Esophagus mucosa (tissue), 1 donor: Measurements from ENCODE around the gene CRYGA. TPM values are rescaled to one million over a fixed set of nuclear protein-coding genes. Genes with fewer than 3 reads are reported as not detected.
"Not testable (repeated sequence)": the region's sequence is repeated elsewhere in the genome, so short reads cannot be mapped to it uniquely, and the experiment has no call there.

Experiments
- ATAC-seq: fragments of 200-7000 bp; cut with Tn5 transposase; one replicate; pipeline ENCODE4 v1.9.1; 2020
- total RNA-seq: library from RNA; stranded (reverse); gene quantifications from one replicate; pipeline ENCODE4 v1.2.4, GENCODE V29; 2023
- donor health status: DM: yes; HTN: yes; CAD: no.

The CRYGA gene
- total RNA-seq, 1 donor from 2014 or later = not detected

- no peak for ATAC-seq
Measured at GRCh38 chr2:208164951-208165755, 1.8 kb upstream of the CRYGA start.

GRCh38 chr2:208156439-208156838 is 7.0 kb downstream of the CRYGA start:
- ATAC-seq = no peak

GRCh38 chr2:208153156-208153555 is 10.2 kb downstream of the CRYGA start:
- no peak for ATAC-seq

- ATAC-seq = no peak
Measured at GRCh38 chr2:208150956-208151355, 12.4 kb downstream of the CRYGA start.

GRCh38 chr2:208150094-208150493 is 13.3 kb downstream of the CRYGA start:
- ATAC-seq = no peak

GRCh38 chr2:208148803-208149202 is 14.6 kb downstream of the CRYGA start:
- no peak for ATAC-seq

GRCh38 chr2:208147759-208148158 is 15.6 kb downstream of the CRYGA start:
- no peak for ATAC-seq

GRCh38 chr2:208147008-208147407 is 16.4 kb downstream of the CRYGA start:
- ATAC-seq = no peak

- ATAC-seq = no peak
Measured at GRCh38 chr2:208146006-208146405, 17.4 kb downstream of the CRYGA start, which contains the start of gene CRYGB. CRYGB (minus strand) TSS chr2:208146158; CDS start chr2:208146120, 38 bp downstream.

- ATAC-seq = no peak
Measured at GRCh38 chr2:208142925-208143799, 20.2 kb downstream of the CRYGA start.

GRCh38 chr2:208142240-208142924 is 21.0 kb downstream of the CRYGA start:
- no peak for ATAC-seq

GRCh38 chr2:208139447-208139846 is 23.9 kb downstream of the CRYGA start:
- no peak for ATAC-seq

- not testable (repeated sequence) for ATAC-seq
Measured at GRCh38 chr2:208138334-208138733, 25.1 kb downstream of the CRYGA start.

GRCh38 chr2:208136716-208137094 is 26.7 kb downstream of the CRYGA start:
- ATAC-seq = no peak

GRCh38 chr2:208135794-208136715 is 27.3 kb downstream of the CRYGA start:
- no peak for ATAC-seq

GRCh38 chr2:208134928-208135586 is 28.3 kb downstream of the CRYGA start:
- peak; percentile 18 for ATAC-seq

- ATAC-seq = no peak
Measured at GRCh38 chr2:208130712-208131110, 32.7 kb downstream of the CRYGA start.

GRCh38 chr2:208129744-208130711 is 33.4 kb downstream of the CRYGA start, which contains the start of gene CRYGC:
CRYGC (minus strand) TSS chr2:208129828; CDS start chr2:208129792, 36 bp downstream.
- no peak for ATAC-seq

- ATAC-seq = no peak
Measured at GRCh38 chr2:208128136-208128535, 35.3 kb downstream of the CRYGA start.

- no peak for ATAC-seq
Measured at GRCh38 chr2:208127090-208127489, 36.3 kb downstream of the CRYGA start.
